Activated CD8-positive, alpha-beta memory T cell treated with anti-CD3 and anti-CD28 coated beads, Interleukin-2, amount 10 ng/mL, durations not matched to agents 7 days and 5 days (primary cell): ENCODE data around the gene DRC1. TPM values are rescaled to one million over a fixed set of nuclear protein-coding genes. Genes with fewer than 3 reads are reported as not detected.

Experiments used
- ATAC-seq: fragments of 150-1000 bp; cut with Tn5 transposase; one replicate; pipeline ENCODE4 v1.10.0; 2021; ENCODE audit warnings: moderate library complexity
- CTCF ChIA-PET: fragments of 350-600 bp; sonication (Branson Sonifier 250); formaldehyde crosslinking; loops from one replicate; lab custom pipeline; 2021; ENCODE audit warnings: antibody characterized with exemption; lab: Charles Lee
- DNase-seq: peaks from one replicate; pipeline ENCODE4 v3.0.0-alpha.2; 2020
- H3K27ac Mint-ChIP-seq: one replicate; pipeline ENCODE4 v1.8.0; 2021; ENCODE audit warnings: mild to moderate bottlenecking, mixed read lengths
- H3K27me3 Mint-ChIP-seq: one replicate; pipeline ENCODE4 v1.8.0; 2021; ENCODE audit warnings: mixed read lengths
- H3K36me3 Mint-ChIP-seq: one replicate; pipeline ENCODE4 v1.8.0; 2021; ENCODE audit warnings: mild to moderate bottlenecking, mixed read lengths
- H3K4me1 Mint-ChIP-seq: one replicate; pipeline ENCODE4 v1.8.0; 2021; ENCODE audit warnings: mixed read lengths
- H3K4me3 Mint-ChIP-seq: one replicate; pipeline ENCODE4 v1.8.0; 2021; ENCODE audit warnings: mild to moderate bottlenecking, moderate library complexity, mixed read lengths
- H3K9me3 Mint-ChIP-seq: one replicate; pipeline ENCODE4 v1.8.0; 2022; ENCODE audit warnings: low read depth, mixed read lengths
- total RNA-seq, 2 experiments: library from RNA; stranded (reverse); gene quantifications; one replicate each; pipeline ENCODE4 v1.2.3, GENCODE V29; 2021

The DRC1 gene
- total RNA-seq, 2 experiments from 2014 or later: not detected

- Mint-ChIP-seq H3K4me1 (no peaks in the 10 kb centered on the region), H3K27ac (no peak overlapping the region), H3K36me3 (no peaks in the 10 kb centered on the region), H3K9me3 (no peaks in the 10 kb centered on the region), H3K4me3 (no peak overlapping the region), H3K27me3 (peaks cover 30% of the 10 kb centered on the region)
- CTCF ChIA-PET: no interaction called here
- no peak for ATAC-seq
- no peak for DNase-seq
Measured at GRCh38 chr2:26435106-26435505, 33.4 kb downstream of the DRC1 start.

- H3K36me3 Mint-ChIP-seq: no peaks in the 10 kb centered on the region
- CTCF ChIA-PET: no interaction called here
- peaks cover 20% of the 10 kb centered on the region for H3K27me3 Mint-ChIP-seq
- no peak overlapping the region for H3K27ac Mint-ChIP-seq
- no peaks in the 10 kb centered on the region for H3K4me1 Mint-ChIP-seq
- DNase-seq (peak; percentile 14), ATAC-seq (no peak)
- H3K9me3 Mint-ChIP-seq: no peaks in the 10 kb centered on the region
- no peak overlapping the region for H3K4me3 Mint-ChIP-seq
Measured at GRCh38 chr2:26438526-26438925, 36.8 kb downstream of the DRC1 start.

- no peaks in the 10 kb centered on the region for H3K9me3 Mint-ChIP-seq
Measured at GRCh38 chr2:26438926-26439325, 37.2 kb downstream of the DRC1 start.

GRCh38 chr2:26442301-26442700, 40.6 kb downstream of the DRC1 start:
- Mint-ChIP-seq H3K4me3 (no peak overlapping the region), H3K36me3 (no peaks in the 10 kb centered on the region), H3K27ac (no peak overlapping the region), H3K9me3 (no peaks in the 10 kb centered on the region), H3K4me1 (no peaks in the 10 kb centered on the region), H3K27me3 (peaks cover 16% of the 10 kb centered on the region)
- ATAC-seq (no peak), DNase-seq (no peak)
- CTCF ChIA-PET: interaction anchor here (1.2 kb wide), 1 partner anchor 10 kb away, joined by 3 read pairs; no protein-coding TSS in a partner anchor

More at GRCh38 chr2:26438926-26439325, 37.2 kb downstream of the DRC1 start:
- DNase-seq (peak; percentile 32), ATAC-seq (no peak)
- Mint-ChIP-seq H3K4me3 (no peak overlapping the region), H3K4me1 (no peaks in the 10 kb centered on the region), H3K27ac (no peak overlapping the region), H3K27me3 (peaks cover 17% of the 10 kb centered on the region), H3K36me3 (no peaks in the 10 kb centered on the region)
- CTCF ChIA-PET: no interaction called here

- Mint-ChIP-seq H3K4me3 (no peak overlapping the region), H3K4me1 (no peaks in the 10 kb centered on the region), H3K27ac (no peak overlapping the region), H3K36me3 (no peaks in the 10 kb centered on the region), H3K27me3 (peaks cover 16% of the 10 kb centered on the region), H3K9me3 (no peaks in the 10 kb centered on the region)
- ATAC-seq (no peak), DNase-seq (peak; percentile 22)
- CTCF ChIA-PET: interaction anchor here (1.0 to 1.2 kb wide), 2 partner anchors 10 to 25 kb away, joined by 3 read pairs; no protein-coding TSS in a partner anchor
Measured at GRCh38 chr2:26442707-26443106, 41.0 kb downstream of the DRC1 start.

- ATAC-seq (no peak), DNase-seq (peak; percentile 21)
- no peak overlapping the region for H3K27ac Mint-ChIP-seq
- no peak overlapping the region for H3K4me3 Mint-ChIP-seq
- H3K36me3 Mint-ChIP-seq: no peaks in the 10 kb centered on the region
- CTCF ChIA-PET: interaction anchor here (0.9 to 1.1 kb wide), 2 partner anchors 58 to 60 kb away, joined by 3 read pairs; no protein-coding TSS in a partner anchor
- H3K4me1 Mint-ChIP-seq: no peaks in the 10 kb centered on the region
- peaks cover 7% of the 10 kb centered on the region for H3K27me3 Mint-ChIP-seq
- H3K9me3 Mint-ChIP-seq: no peaks in the 10 kb centered on the region
Measured at GRCh38 chr2:26444236-26444635, 42.5 kb downstream of the DRC1 start.

GRCh38 chr2:26448651-26449050, 46.9 kb downstream of the DRC1 start:
- ATAC-seq (no peak), DNase-seq (peak; percentile 37)
- no peaks in the 10 kb centered on the region for H3K36me3 Mint-ChIP-seq
- CTCF ChIA-PET: no interaction called here
- no peaks in the 10 kb centered on the region for H3K4me1 Mint-ChIP-seq
- H3K27me3 Mint-ChIP-seq: peaks cover 17% of the 10 kb centered on the region
- no peak overlapping the region for H3K27ac Mint-ChIP-seq
- no peak overlapping the region for H3K4me3 Mint-ChIP-seq
- H3K9me3 Mint-ChIP-seq: no peaks in the 10 kb centered on the region

GRCh38 chr2:26449278-26450030, 47.7 kb downstream of the DRC1 start:
- DNase-seq (no peak), ATAC-seq (no peak)
- CTCF ChIA-PET: no interaction called here
- Mint-ChIP-seq H3K4me1 (no peaks in the 10 kb centered on the region), H3K27me3 (peaks cover 17% of the 10 kb centered on the region), H3K36me3 (no peaks in the 10 kb centered on the region), H3K4me3 (no peak overlapping the region), H3K27ac (no peak overlapping the region), H3K9me3 (no peaks in the 10 kb centered on the region)

GRCh38 chr2:26450031-26450635, 48.4 kb downstream of the DRC1 start:
- DNase-seq (no peak), ATAC-seq (no peak)
- H3K9me3 Mint-ChIP-seq: no peaks in the 10 kb centered on the region
- H3K36me3 Mint-ChIP-seq: no peaks in the 10 kb centered on the region
- H3K27me3 Mint-ChIP-seq: peaks cover 17% of the 10 kb centered on the region
- H3K27ac Mint-ChIP-seq: no peak overlapping the region
- H3K4me3 Mint-ChIP-seq: no peak overlapping the region
- H3K4me1 Mint-ChIP-seq: no peaks in the 10 kb centered on the region
- CTCF ChIA-PET: interaction anchor here (1.4 kb wide), 1 partner anchor 19 kb away, joined by 4 read pairs; no protein-coding TSS in a partner anchor

GRCh38 chr2:26451700-26452099, 50.0 kb downstream of the DRC1 start:
- Mint-ChIP-seq H3K4me3 (no peak overlapping the region), H3K9me3 (no peaks in the 10 kb centered on the region), H3K27ac (no peak overlapping the region), H3K36me3 (no peaks in the 10 kb centered on the region), H3K4me1 (no peaks in the 10 kb centered on the region), H3K27me3 (peaks cover 14% of the 10 kb centered on the region)
- DNase-seq: no peak
- ATAC-seq: no peak
- CTCF ChIA-PET: interaction anchor here (0.6 to 1.4 kb wide), 3 partner anchors 18 to 126 kb away, joined by 3 to 4 read pairs (median 3); no protein-coding TSS in a partner anchor

- Mint-ChIP-seq H3K4me1 (no peaks in the 10 kb centered on the region), H3K4me3 (no peak overlapping the region), H3K27me3 (peaks cover 14% of the 10 kb centered on the region), H3K9me3 (no peaks in the 10 kb centered on the region), H3K36me3 (no peaks in the 10 kb centered on the region), H3K27ac (no peak overlapping the region)
- DNase-seq: peak; percentile 31
- no peak for ATAC-seq
- CTCF ChIA-PET: no interaction called here
Measured at GRCh38 chr2:26453421-26454329, 52.0 kb downstream of the DRC1 start.

- no peak overlapping the region for H3K27ac Mint-ChIP-seq
- peaks cover under 1% of the 10 kb centered on the region for H3K36me3 Mint-ChIP-seq
- no peaks in the 10 kb centered on the region for H3K9me3 Mint-ChIP-seq
- CTCF ChIA-PET: no interaction called here
- peak; percentile 35 for DNase-seq
- H3K4me1 Mint-ChIP-seq: no peaks in the 10 kb centered on the region
- no peak overlapping the region for H3K4me3 Mint-ChIP-seq
- H3K27me3 Mint-ChIP-seq: peaks cover 14% of the 10 kb centered on the region
- ATAC-seq: no peak
Measured at GRCh38 chr2:26454561-26455001, 52.9 kb downstream of the DRC1 start.
